Lower leg skin (tissue), 3 donors: Measurements from ENCODE around the gene ME2.

Source experiments
- POLR2A ChIP-seq, 2 donors: fragments of 450-650 bp; IDR thresholded peaks; one replicate each; pipeline ENCODE4 v1.6.1; 2016 to 2017; ENCODE audit warnings: antibody characterized with exemption in 2 of 2, mild to moderate bottlenecking in 1 of 2, moderate library complexity in 1 of 2
- TF ChIP-seq, protein P1 (sequence below), 3 donors: fragments of 450-650 bp; IDR thresholded peaks; one replicate each; pipeline ENCODE4 v1.5.1; 2016; ENCODE audit warnings: antibody characterized with exemption in 3 of 3, mild to moderate bottlenecking in 3 of 3, moderate library complexity in 2 of 3

DNA sequence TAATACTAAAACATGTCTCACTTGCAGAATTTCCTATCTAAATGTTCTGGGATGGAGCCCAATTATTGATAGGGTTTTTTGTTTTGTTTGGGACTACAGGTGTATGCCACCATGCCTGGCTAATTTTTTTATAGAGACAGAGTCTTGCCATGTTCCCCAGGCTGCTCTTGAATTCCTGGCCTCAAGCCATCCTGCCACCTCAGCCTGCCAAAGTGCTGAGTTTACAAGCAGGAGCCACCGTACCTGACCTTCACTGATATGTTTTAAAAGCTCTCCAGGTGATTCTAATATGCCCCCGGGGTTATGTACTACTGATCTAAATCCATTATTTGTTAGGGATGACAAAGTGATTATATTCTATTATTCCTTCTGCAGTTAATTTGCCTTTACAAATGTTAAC, 91.1 kb downstream of the ME2 start:
- TF ChIP-seq, protein P1, sequence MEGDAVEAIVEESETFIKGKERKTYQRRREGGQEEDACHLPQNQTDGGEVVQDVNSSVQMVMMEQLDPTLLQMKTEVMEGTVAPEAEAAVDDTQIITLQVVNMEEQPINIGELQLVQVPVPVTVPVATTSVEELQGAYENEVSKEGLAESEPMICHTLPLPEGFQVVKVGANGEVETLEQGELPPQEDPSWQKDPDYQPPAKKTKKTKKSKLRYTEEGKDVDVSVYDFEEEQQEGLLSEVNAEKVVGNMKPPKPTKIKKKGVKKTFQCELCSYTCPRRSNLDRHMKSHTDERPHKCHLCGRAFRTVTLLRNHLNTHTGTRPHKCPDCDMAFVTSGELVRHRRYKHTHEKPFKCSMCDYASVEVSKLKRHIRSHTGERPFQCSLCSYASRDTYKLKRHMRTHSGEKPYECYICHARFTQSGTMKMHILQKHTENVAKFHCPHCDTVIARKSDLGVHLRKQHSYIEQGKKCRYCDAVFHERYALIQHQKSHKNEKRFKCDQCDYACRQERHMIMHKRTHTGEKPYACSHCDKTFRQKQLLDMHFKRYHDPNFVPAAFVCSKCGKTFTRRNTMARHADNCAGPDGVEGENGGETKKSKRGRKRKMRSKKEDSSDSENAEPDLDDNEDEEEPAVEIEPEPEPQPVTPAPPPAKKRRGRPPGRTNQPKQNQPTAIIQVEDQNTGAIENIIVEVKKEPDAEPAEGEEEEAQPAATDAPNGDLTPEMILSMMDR (IDR thresholded peaks at IDR 0.05), result no peak
- TF ChIP-seq POLR2A (IDR thresholded peaks at IDR 0.05), result no peak
